ENCODE measurements around the gene MYRFL. TPM values are rescaled to one million over a fixed set of nuclear protein-coding genes. Genes with fewer than 3 reads are reported as not detected.
"Not testable (repeated sequence)": the region's sequence is repeated elsewhere in the genome, so short reads cannot be mapped to it uniquely, and the experiment has no call there.

Gene MYRFL
- total RNA-seq: under 1 TPM in 1 of 2 donors, not detected in 1; 0.11 TPM

DNA sequence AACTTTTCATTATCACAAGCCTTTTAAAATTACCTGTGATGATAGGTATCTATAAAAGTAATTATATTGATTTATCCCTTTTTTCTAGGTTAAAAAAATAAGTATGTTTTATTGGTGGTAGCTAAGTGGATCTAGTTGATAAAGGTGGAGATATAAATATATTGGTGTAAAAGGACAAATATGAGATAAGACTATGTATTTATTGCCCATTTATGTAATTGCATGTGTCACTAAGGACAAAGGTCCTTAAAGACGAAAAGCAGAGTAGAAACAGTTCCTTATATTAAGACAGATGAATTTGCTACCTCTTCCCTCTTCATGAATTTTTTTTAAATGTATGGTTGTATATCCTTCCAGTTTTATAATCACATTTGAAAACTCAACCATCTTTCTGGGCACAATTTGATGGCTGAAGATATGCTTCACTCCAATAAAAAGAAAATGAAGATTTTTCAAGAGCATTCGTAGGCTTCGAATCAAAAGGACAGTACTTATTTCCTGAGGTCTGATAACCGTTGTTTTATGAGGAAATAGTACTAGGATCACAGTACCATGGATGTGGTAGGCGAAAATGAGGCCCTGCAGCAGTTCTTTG is at the start of gene MYRFL:
Gene MYRFL (plus strand): TSS at position 262 of the 595 bp plus-strand sequence. CDS start 291 bp downstream, at position 553.
- no peak within 1 kb of the TSS for H3K27ac Mint-ChIP-seq
- no peak for ATAC-seq (replicated peaks)
- no peaks in the 10 kb centered on the region for H3K9me3 Mint-ChIP-seq
- H3K36me3 Mint-ChIP-seq (ENCODE audit: low read depth): no peaks in the 10 kb centered on the region
- no peak within 1 kb of the TSS for H3K4me3 Mint-ChIP-seq
- H3K4me1 Mint-ChIP-seq: no peaks in the 10 kb centered on the region
- peaks cover 8% of the 10 kb centered on the region for H3K27me3 Mint-ChIP-seq

DNA sequence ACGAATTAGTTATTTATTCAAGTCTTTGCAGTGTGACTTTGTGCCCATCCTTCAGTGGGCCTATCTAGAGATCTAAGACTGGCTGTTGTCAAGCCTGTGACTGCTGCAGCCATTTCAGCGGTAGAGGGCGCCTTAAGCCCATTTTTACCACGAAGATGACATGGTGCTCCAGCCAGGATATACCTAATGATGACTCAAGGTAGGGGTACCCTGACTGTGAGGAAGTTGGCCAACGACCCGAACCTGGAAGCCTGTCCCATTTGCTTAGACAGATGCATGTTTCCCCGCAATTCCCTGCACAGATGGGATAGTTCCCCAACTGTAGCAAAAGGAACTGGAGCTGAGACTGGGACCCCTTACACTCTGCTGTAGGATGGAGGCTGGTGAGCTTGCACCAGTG is 45.1 kb upstream of the MYRFL start:
- Mint-ChIP-seq H3K4me3 (no peak overlapping the region), H3K27ac (no peak overlapping the region), H3K27me3 (no peaks in the 10 kb centered on the region), H3K4me1 (peaks cover 18% of the 10 kb centered on the region), H3K36me3 (ENCODE audit: low read depth) (peaks cover 52% of the 10 kb centered on the region), H3K9me3 (peaks cover 25% of the 10 kb centered on the region)
- ATAC-seq (replicated peaks): no peak

- Mint-ChIP-seq H3K4me1 (peaks cover 18% of the 10 kb centered on the region), H3K36me3 (ENCODE audit: low read depth) (peaks cover 85% of the 10 kb centered on the region)
Measured at GRCh38 chr12:69783365-69783764, 41.7 kb upstream of the MYRFL start.

DNA sequence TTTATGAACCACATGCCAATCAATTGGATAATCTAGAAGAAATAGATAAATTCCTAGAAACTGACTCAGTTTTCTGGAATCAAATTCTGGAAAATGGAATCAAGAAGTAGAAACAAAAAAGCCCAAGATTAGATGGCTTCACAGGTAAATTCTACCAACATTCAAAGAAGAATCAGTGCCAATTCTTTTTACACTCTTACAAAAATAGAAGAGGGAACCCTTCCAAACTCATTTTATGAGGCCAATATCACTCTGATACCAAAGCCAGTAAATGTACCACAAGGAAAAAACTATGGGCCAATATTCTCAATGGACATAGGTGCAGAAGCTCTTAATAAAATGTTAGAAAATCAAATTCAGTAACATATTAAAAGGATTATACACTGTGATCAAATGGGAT is 35.7 kb upstream of the MYRFL start:
- Mint-ChIP-seq H3K9me3 (peaks cover 16% of the 10 kb centered on the region), H3K36me3 (ENCODE audit: low read depth) (peaks cover 73% of the 10 kb centered on the region), H3K4me3 (no peak overlapping the region), H3K27ac (no peak overlapping the region), H3K4me1 (no peaks in the 10 kb centered on the region), H3K27me3 (no peaks in the 10 kb centered on the region)
- no peak for ATAC-seq (replicated peaks)

More at GRCh38 chr12:69783365-69783764, 41.7 kb upstream of the MYRFL start:
- H3K27ac Mint-ChIP-seq: no peak overlapping the region
- H3K9me3 Mint-ChIP-seq: peaks cover 25% of the 10 kb centered on the region
- no peak for ATAC-seq (replicated peaks)
- no peak overlapping the region for H3K4me3 Mint-ChIP-seq
- H3K27me3 Mint-ChIP-seq: no peaks in the 10 kb centered on the region

GRCh38 chr12:69792533-69792932 is 32.5 kb upstream of the MYRFL start:
- Mint-ChIP-seq H3K27ac (no peak overlapping the region), H3K36me3 (ENCODE audit: low read depth) (peaks cover 74% of the 10 kb centered on the region), H3K27me3 (no peaks in the 10 kb centered on the region), H3K9me3 (peaks cover 21% of the 10 kb centered on the region), H3K4me3 (no peak overlapping the region), H3K4me1 (no peaks in the 10 kb centered on the region)
- ATAC-seq (replicated peaks): no peak

- not testable (repeated sequence) for H3K9me3 Mint-ChIP-seq; ATAC-seq (replicated peaks); H3K4me1 Mint-ChIP-seq; H3K27me3 Mint-ChIP-seq; H3K4me3 Mint-ChIP-seq; H3K27ac Mint-ChIP-seq
- H3K36me3 Mint-ChIP-seq (ENCODE audit: low read depth): peaks cover 75% of the 10 kb centered on the region
Measured at GRCh38 chr12:69807101-69807897, 17.7 kb upstream of the MYRFL start.

DNA sequence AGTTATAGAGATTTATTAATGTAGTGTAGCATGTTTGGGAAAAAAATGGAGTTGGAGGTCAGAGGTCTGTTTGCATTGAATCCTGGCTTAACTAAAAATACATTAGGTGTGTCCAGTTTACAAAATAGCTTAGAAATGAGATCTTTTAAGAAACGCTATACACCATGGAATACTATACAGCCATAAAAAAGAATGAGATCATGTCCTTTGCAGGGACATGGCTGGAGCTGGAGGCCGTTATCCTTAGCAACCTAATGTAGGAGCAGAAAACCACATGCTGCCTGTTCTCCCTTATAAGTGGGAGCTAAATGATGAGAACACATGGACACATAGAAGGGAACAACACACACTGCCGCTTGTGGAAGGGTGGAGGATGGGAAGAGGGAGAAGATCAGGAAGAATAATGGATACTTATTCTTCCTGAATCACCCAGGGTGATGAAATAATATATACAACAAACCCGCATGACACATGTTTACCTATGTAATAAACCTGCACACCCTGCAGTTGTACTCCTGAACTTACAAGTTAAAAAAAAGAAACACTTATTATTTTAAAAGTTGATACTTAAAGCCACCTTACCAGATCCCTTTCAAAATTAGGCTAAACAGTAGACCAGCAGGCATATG is 14.0 kb upstream of the MYRFL start:
- Mint-ChIP-seq H3K36me3 (ENCODE audit: low read depth) (peaks cover 84% of the 10 kb centered on the region), H3K4me1 (no peaks in the 10 kb centered on the region), H3K4me3 (no peak overlapping the region), H3K27me3 (no peaks in the 10 kb centered on the region), H3K27ac (no peak overlapping the region), H3K9me3 (no peaks in the 10 kb centered on the region)
- no peak for ATAC-seq (replicated peaks)

DNA sequence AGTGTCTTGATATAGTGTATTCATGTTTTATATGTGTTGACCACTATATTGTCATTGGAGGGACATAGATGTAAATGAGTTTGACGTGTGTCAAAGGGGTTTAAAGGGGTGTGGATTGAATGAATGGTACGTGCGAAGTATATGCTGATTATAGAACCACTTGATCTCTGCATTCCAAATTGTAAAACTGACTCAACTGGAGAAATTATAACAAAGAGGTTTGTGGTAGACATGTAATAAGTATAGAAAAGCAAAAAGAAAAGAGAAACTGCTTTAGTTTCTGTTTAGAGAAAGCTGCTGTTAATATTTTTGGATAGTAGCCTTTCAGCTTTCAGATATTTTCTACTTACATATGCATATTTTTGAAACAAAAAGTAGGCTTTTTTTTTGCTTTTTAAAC is 8.9 kb upstream of the MYRFL start:
- ATAC-seq (replicated peaks): no peak
- no peak overlapping the region for H3K4me3 Mint-ChIP-seq
- peaks cover 53% of the 10 kb centered on the region for H3K36me3 Mint-ChIP-seq (ENCODE audit: low read depth)
- H3K27ac Mint-ChIP-seq: no peak overlapping the region
- no peaks in the 10 kb centered on the region for H3K27me3 Mint-ChIP-seq
- no peaks in the 10 kb centered on the region for H3K9me3 Mint-ChIP-seq
- no peaks in the 10 kb centered on the region for H3K4me1 Mint-ChIP-seq

- peaks cover 10% of the 10 kb centered on the region for H3K36me3 Mint-ChIP-seq (ENCODE audit: low read depth)
- H3K27ac Mint-ChIP-seq: no peak overlapping the region
- H3K27me3 Mint-ChIP-seq: peaks cover 8% of the 10 kb centered on the region
- no peak for ATAC-seq (replicated peaks)
- no peak overlapping the region for H3K4me3 Mint-ChIP-seq
- no peaks in the 10 kb centered on the region for H3K9me3 Mint-ChIP-seq
- no peaks in the 10 kb centered on the region for H3K4me1 Mint-ChIP-seq
Measured at GRCh38 chr12:69821032-69821455, 4.0 kb upstream of the MYRFL start.

GRCh38 chr12:69821456-69822159 is 3.4 kb upstream of the MYRFL start:
- no peak for ATAC-seq (replicated peaks)
- Mint-ChIP-seq H3K9me3 (no peaks in the 10 kb centered on the region), H3K36me3 (ENCODE audit: low read depth) (peaks cover 4% of the 10 kb centered on the region), H3K4me3 (no peak overlapping the region), H3K4me1 (no peaks in the 10 kb centered on the region), H3K27ac (no peak overlapping the region), H3K27me3 (peaks cover 8% of the 10 kb centered on the region)

DNA sequence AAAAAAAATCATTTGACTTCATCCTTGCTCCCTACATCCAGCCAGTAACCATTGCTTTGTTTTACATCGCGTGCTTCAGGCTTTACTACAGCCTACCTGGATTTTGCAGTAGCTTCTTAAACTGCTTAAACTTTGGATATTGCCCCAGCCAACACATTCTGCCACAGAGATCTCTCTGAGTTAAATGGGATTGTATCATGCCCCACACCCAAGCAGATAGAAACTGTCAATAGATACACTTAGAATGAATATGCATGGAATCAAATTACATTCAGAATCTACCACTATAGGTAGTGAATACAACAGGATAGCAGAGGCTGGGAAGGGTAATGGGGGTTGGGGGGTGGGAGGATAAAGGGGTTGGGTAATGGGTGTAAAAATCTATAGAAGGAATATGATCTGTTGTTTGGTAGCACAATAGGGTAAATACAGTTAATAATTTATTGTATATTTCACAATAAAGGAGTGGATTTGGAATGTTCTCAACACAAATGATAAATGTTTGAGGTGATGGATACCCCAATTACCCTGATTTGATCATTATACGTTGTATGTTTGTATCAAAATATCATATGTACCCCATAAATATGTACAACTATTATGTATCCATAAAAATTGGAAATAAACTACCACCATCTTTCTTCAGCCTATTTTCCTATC is 2.7 kb upstream of the MYRFL start:
- H3K36me3 Mint-ChIP-seq (ENCODE audit: low read depth): no peaks in the 10 kb centered on the region
- H3K27me3 Mint-ChIP-seq: peaks cover 8% of the 10 kb centered on the region
- ATAC-seq (replicated peaks): no peak
- no peak overlapping the region for H3K4me3 Mint-ChIP-seq
- no peaks in the 10 kb centered on the region for H3K9me3 Mint-ChIP-seq
- H3K4me1 Mint-ChIP-seq: no peaks in the 10 kb centered on the region
- H3K27ac Mint-ChIP-seq: no peak overlapping the region

- H3K4me3 Mint-ChIP-seq: no peak overlapping the region
- H3K36me3 Mint-ChIP-seq (ENCODE audit: low read depth): no peaks in the 10 kb centered on the region
Measured at GRCh38 chr12:69824028-69824427, 999 bp upstream of the MYRFL start.

GRCh38 chr12:69828897-69829296 is 3.9 kb downstream of the MYRFL start:
- Mint-ChIP-seq H3K4me3 (no peak overlapping the region), H3K36me3 (ENCODE audit: low read depth) (no peaks in the 10 kb centered on the region), H3K27me3 (peaks cover 18% of the 10 kb centered on the region), H3K27ac (no peak overlapping the region), H3K4me1 (no peaks in the 10 kb centered on the region), H3K9me3 (no peaks in the 10 kb centered on the region)
- ATAC-seq (replicated peaks): no peak

More at GRCh38 chr12:69824028-69824427, 999 bp upstream of the MYRFL start:
- H3K27me3 Mint-ChIP-seq: peaks cover 8% of the 10 kb centered on the region
- no peaks in the 10 kb centered on the region for H3K9me3 Mint-ChIP-seq
- H3K27ac Mint-ChIP-seq: no peak overlapping the region
- ATAC-seq (replicated peaks): no peak
- H3K4me1 Mint-ChIP-seq: no peaks in the 10 kb centered on the region

DNA sequence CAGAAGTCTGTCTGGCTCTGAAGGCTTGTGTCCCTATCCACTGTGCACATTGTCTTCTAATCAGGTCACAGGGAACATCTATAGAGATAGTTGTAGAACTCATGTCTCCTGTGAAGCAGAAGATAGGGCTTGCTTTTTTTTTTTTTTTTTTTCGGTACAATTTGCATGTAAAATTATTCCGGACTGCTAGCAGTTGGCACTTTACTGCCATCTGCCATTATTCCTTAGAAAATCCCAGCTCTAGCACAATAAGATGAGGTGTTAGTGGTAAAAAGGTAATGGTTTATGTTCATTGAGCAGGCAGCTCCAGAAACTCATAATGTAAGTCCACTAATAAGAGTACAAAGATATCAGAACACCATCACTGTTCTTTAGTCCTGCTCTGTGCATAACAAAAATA is 8.7 kb downstream of the MYRFL start:
- Mint-ChIP-seq H3K9me3 (no peaks in the 10 kb centered on the region), H3K27ac (no peak overlapping the region), H3K4me3 (no peak overlapping the region), H3K36me3 (ENCODE audit: low read depth) (no peaks in the 10 kb centered on the region), H3K27me3 (peaks cover 10% of the 10 kb centered on the region), H3K4me1 (no peaks in the 10 kb centered on the region)
- no peak for ATAC-seq (replicated peaks)
